Stimulated activated CD8-positive, alpha-beta memory T cell treated with anti-CD3 and anti-CD28 coated beads, Interleukin-15, amount 100 ng/mL, for 4 hours (primary cell): ENCODE results near the gene CEP250.
"Not testable (repeated sequence)": the region's sequence is repeated elsewhere in the genome, so short reads cannot be mapped to it uniquely, and the experiment has no call there.

ENCODE experiments used
- DNase-seq, 2 donors: peaks; one replicate each; pipeline ENCODE4 v3.0.0-alpha.2; 2020; ENCODE audit warnings: low read depth in 2 of 2

Gene CEP250

GRCh38 chr20:35451295-35451694 lies 4.1 kb upstream of the CEP250 start:
- DNase-seq, result no peak

GRCh38 chr20:35453647-35454046 lies 1.8 kb upstream of the CEP250 start:
- no peak for DNase-seq

GRCh38 chr20:35456700-35457099 lies 1.3 kb downstream of the CEP250 start:
- not testable (repeated sequence) for DNase-seq

DNA sequence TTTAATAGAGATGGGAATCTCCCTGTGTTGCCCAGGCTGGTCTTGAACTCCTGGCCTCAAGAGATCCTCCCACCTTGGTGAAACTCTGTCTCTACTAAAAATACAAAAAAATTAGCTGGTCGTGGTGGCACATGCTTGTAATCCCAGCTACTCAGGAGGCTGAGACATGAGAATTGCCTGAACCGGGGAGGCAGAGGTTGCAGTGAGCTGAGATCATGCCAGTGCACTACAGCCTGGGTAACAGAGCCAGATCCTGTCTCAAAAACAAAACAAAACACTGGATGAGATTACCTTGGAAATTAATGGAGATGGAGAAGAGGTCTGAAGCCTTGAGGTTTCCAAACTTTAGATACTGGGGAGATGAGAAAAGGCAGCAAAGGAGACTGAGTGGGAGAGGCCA lies 2.1 kb downstream of the CEP250 start:
- DNase-seq, result not testable (repeated sequence)

DNA sequence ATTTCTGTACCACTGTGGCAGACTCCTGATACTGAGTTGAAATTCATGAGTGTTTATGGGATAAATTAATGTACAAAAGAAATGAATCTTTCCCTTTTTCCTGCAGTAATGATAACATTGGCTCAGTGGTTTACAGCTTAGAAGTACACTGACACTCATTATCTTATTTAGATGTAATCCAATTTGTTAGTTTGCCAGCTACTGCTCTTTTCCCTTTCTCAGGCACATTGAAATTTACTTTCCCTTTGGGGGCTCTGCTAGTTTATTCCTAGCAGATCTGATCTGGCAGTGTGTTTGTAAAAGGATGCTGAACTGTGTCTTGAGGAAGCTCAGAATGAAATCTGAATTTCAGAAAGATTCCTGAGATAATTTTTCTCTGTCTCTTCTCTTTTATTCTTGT lies 3.0 kb downstream of the CEP250 start:
- no peak for DNase-seq

- DNase-seq, result no peak
Measured at GRCh38 chr20:35461620-35462019, 6.2 kb downstream of the CEP250 start.

GRCh38 chr20:35462351-35462750 lies 7.0 kb downstream of the CEP250 start:
- no peak for DNase-seq

DNA sequence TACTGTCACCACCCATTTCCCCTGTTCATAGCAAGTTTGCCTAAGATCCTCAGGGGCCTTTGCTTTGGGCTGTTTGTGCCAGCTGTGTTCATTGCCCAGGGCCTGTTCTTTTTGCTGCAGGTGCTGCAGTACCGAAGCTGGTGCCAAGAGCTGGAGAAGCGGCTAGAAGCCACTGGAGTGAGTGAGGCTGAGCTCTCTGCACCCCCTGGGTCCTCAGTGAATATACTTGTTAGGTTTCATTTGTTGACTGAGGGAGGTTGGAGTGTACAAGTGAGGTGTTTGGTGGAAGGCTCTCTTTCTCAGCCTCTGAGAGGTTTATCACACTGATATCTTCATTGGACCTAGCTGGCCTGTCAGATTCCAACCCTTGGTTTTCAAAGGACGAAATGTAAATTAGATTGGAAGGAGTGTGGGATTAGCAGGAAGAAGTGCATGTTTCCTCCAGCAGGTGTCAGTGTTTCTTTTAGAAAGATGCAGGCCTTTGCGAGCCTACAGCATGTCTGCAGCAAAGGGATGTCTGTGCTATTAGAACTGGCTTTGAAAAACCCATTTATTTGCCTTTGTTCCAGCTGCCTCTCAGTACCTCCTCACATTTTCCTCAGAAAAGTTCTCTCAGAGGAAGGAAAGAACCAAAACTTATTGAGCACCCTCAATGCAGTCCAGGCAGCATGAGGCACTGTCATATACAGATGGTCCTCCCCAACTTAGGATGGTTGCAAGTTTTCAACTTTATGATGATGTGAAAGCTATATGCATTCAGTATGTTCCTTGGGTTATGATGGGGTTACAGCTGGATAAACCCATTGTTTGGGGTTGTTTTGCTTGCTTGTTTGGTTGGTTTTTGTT lies 8.3 kb downstream of the CEP250 start:
- peak in 1 of 2 donors; percentile 11 for DNase-seq

DNA sequence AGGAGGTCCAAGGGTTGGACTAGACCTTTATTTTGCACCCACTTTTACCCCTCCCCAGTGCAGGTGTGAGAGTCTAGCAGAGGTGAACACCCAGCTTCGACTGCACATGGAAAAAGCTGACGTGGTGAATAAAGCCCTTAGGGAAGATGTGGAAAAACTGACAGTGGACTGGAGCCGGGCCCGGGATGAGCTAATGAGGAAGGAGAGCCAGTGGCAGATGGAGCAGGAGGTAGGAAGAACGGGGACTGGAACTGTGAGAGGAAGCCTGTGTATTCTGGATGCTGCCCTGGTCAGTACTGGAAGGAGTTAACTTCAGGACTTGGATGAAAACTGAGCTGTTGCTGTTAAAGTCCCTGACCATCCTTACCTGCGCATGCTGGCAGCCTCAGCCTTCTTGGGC lies 10.6 kb downstream of the CEP250 start:
- no peak for DNase-seq

GRCh38 chr20:35466856-35467255 lies 11.5 kb downstream of the CEP250 start:
- no peak for DNase-seq

- no peak for DNase-seq
Measured at GRCh38 chr20:35467339-35468224, 12.2 kb downstream of the CEP250 start.

DNA sequence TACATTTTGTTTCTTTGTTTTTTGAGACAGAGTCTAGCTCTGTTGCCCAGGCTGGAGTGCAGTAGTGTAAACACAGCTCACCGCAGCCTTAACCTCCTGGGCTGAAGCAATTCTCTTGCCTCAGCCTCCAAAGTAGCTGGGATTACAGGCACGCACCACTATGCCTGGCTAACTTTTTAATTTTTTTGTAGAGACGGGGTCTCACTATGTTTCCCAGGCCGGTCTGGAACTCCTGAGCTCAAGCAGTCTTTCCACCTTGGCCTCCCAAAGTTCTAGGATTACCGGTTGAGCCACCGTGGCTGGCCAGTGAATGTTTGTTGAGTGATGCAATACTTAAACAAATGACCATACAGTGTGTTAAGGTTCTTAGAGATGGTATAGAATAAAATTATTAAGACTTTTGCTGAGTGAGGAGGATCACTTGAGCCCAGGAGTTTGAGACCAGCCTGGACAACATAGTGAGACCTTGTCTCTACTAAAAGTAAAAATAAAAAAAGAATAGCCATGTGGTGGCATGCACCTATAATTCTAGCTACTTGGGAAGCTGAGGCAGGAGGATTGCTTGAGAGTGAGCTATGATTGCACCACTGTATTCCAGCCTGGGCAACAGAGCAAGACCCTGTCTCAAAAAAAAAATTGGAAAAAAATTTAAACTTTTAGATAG lies 13.4 kb downstream of the CEP250 start:
- DNase-seq, result no peak

GRCh38 chr20:35472209-35472608 lies 16.8 kb downstream of the CEP250 start:
- DNase-seq, result no peak

DNA sequence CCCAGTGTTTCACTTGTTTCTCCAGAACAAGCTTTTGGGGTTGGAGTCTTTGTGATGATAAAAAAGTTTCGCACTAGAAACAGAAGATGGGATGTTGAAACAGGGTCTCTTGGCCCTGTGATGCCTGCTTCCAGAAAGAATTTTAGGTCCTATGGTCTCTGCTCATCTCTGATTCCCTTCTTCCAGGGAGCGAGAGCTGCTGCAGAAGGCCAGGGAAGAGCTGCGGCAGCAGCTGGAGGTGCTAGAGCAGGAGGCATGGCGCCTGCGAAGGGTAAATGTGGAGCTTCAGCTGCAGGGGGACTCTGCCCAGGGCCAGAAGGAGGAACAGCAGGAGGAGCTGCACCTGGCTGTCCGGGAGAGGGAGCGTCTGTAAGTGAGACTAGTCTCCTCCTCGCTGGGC lies 18.3 kb downstream of the CEP250 start:
- DNase-seq, result no peak

GRCh38 chr20:35474303-35474871 lies 19.0 kb downstream of the CEP250 start:
- DNase-seq, result no peak

- no peak for DNase-seq
Measured at GRCh38 chr20:35476288-35476687, 20.9 kb downstream of the CEP250 start.

GRCh38 chr20:35478804-35479472 lies 23.5 kb downstream of the CEP250 start:
- DNase-seq, result no peak

GRCh38 chr20:35479798-35480197 lies 24.4 kb downstream of the CEP250 start:
- DNase-seq, result no peak

DNA sequence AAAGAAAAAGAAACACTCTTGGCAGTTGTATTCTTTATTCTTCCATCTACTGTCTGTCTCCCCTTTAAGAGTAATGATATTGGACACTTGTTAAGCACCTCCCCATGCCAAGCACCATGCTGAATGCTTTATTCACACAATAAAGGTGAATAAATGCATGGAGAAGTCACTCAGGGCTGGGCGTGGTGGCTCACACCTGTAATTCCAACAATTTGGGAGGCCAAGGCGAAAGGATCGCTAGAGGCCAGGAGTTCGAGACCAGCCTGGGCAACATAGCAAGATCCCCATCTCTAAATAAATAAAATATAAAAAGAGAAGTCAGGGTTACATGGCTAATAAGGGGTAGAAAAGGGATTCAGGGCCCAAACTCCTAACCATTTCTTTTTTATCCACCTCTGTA lies 32.1 kb downstream of the CEP250 start:
- DNase-seq, result no peak

GRCh38 chr20:35489717-35490116 lies 34.3 kb downstream of the CEP250 start:
- DNase-seq, result peak in 1 of 2 donors; percentile 4

- DNase-seq, result peak; percentile 37 to 48
Measured at GRCh38 chr20:35490736-35491181, 35.4 kb downstream of the CEP250 start.
